GM19023 (cell line): ENCODE data around the gene TMLHE.
A peak's percentile ranks its signal among the peaks of the same experiment; 100 is the strongest.
"Not testable (repeated sequence)": the region's sequence is repeated elsewhere in the genome, so short reads cannot be mapped to it uniquely, and the experiment has no call there.

Experiments
- ATAC-seq: cut with Tn5 transposase; IDR thresholded peaks from one replicate; pipeline ENCODE4 v1.9.1; 2021; ENCODE audit warnings: mild to moderate bottlenecking, moderate library complexity; ENCODE audit not compliant: unreplicated experiment

The TMLHE gene, protein sequence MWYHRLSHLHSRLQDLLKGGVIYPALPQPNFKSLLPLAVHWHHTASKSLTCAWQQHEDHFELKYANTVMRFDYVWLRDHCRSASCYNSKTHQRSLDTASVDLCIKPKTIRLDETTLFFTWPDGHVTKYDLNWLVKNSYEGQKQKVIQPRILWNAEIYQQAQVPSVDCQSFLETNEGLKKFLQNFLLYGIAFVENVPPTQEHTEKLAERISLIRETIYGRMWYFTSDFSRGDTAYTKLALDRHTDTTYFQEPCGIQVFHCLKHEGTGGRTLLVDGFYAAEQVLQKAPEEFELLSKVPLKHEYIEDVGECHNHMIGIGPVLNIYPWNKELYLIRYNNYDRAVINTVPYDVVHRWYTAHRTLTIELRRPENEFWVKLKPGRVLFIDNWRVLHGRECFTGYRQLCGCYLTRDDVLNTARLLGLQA

DNA sequence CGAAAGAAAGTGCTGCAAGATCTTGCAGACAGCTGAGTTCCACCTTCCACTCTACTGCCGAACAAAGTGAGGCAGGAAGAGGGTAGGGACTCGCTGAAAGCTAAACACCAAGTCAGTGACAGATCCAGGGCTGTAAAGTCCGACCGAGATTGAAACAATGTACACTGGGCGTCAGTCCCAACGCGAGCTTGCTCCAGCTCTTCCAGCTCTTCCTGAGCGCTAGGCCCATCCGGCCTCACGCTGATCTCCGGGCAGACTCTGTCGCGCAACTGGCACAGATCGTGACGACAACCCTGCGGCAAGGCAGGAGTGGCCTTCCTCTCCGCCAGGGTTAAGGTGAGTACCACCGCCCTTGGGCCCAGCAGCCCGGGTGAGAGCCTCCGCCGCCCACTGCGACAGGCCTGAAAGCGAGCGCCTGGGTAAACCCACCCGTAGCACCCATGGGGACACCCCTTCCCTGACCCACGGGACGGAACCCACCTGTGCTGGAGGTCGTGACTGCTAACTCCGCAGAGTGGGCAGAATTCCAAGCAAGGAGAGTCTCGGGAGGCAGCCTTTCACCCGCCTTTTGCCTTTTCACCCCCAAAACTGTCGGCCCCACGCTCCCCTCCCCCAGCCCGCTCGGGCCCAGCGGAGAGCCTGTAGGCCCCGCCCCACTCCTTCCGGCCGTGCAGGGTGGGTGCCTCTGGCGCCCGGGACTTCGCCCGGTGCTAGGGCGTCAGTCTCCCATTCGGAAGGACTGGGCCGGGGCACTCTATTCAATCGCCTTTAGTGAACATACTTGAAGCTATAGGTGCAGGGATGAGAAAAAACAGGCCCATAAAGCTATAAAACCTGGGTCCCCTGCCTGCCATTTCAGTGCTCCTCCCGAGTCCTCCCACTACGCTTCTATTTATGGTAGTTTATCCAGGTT, at the start of gene TMLHE, which contains the start of gene SPRY3:
TMLHE (minus strand) TSS at position 641 of the 913 bp plus-strand sequence. CDS start 67,676 bp downstream, outside the sequence.
SPRY3 (plus strand) TSS at position 275 of the 913 bp plus-strand sequence.
- peak; percentile 95 for ATAC-seq

DNA sequence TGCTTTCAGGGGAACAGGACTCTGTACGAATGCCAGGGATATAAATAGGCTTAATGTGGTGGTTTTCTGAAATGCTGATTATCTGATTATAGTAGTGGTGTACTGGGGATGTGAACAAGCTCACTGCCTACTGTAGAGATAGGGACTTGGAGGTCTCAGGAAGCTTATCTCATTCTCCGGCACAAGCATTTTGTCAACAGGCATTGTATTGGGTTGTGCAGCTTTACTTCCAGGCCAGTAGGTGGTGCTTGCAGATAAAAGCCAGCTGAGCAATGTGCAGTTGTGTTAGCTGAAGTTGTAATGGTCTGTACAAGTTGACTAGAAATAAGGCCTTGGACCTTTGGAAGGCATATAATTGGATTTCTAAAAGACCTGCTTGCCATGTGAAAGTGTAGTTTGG, 49.5 kb upstream of the TMLHE start:
- no peak for ATAC-seq

DNA sequence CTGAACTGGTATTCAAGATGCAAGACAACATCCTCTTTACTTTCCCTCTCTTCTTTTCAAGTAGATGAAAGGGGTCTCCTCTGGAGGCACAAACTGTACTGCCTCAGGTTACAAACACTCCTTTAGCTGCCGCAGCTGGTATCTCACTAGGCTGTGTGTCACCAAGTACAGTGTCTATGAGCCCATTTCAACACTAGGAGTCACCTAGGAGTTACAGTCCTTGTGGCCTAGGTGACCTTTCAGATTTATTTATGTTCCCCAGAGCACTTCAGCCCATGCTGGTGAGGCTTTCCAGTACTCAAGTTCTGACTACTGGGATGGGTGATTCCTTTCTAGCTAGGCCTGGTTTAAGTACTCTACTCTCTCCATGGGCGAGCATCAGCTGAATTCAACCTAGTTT, 32.4 kb upstream of the TMLHE start:
- no peak for ATAC-seq

DNA sequence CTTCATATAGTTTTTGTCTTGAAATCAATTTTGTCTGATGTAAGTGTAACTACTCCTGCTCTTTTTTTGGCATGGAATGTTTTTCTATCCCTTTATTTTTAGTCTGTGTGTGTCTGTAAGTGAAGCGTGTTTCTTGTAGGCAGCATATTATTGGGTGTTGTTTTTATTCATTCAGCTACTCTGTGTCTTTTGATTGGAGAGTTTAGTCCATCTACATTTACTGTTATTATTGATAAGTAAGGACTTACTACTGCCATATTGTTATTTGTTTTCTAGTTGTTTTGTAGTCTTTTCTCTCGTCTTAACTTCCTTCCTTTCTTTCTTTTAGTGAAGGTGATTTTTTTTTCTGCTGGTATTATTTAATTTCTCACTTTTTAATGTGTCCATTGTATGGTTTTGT, 30.5 kb upstream of the TMLHE start:
- no peak for ATAC-seq

DNA sequence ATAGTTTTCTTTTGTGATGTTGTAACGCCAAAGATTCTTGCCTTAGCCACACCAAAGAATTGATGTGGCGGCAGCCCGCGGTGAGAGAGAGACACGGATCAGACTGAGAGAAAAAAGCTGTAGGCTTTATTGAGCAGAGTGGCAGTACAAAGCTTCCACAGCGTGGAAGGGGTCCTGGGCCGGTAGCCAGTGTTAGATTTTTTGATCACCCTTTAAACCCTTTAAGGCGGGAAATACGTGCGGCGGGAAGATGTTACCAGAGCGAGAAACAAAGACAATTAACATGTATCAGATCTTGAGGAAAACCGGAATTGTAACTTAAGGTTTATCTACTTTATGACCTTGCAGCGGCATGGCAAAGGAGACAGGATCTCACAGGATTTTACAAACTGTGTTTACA, 28.6 kb upstream of the TMLHE start:
- ATAC-seq: not testable (repeated sequence)

DNA sequence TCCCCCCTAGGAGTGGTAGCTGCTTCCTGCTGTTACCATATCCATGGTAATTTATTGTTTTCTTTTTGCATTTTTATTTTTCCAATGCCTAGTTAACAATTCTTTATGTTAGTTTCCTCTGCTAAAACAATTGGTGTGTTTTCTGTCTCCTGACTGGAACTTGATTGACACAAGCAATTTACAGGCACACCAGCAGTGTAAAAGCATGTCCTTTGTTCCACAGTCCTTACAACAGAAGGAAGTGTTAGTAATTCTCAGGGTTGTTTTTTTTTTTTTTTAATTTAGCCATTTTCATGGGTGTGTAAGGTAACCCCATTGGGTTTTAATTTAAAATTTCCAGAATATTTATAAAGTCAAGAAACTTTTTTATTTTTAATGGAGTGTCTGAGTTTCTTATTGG, 25.0 kb upstream of the TMLHE start:
- ATAC-seq: no peak

DNA sequence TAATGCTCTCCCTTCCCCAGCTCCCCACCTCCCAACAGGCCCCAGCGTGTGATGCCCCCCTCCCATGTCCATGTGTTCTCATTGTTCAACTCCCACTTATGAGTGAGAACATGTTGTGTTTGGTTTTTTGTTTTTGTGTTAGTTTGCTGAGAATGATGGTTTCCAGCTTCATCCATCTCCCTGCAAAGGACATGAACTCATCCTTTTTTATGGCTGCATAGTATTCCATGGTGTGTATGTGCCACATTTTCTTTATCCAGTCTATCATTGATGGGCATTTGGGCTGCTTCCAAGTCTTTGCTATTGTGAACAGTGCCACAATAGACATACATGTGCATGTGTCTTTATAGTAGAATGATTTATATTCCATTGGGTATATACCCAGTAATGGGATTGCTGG, 22.3 kb upstream of the TMLHE start:
- ATAC-seq: not testable (repeated sequence)

DNA sequence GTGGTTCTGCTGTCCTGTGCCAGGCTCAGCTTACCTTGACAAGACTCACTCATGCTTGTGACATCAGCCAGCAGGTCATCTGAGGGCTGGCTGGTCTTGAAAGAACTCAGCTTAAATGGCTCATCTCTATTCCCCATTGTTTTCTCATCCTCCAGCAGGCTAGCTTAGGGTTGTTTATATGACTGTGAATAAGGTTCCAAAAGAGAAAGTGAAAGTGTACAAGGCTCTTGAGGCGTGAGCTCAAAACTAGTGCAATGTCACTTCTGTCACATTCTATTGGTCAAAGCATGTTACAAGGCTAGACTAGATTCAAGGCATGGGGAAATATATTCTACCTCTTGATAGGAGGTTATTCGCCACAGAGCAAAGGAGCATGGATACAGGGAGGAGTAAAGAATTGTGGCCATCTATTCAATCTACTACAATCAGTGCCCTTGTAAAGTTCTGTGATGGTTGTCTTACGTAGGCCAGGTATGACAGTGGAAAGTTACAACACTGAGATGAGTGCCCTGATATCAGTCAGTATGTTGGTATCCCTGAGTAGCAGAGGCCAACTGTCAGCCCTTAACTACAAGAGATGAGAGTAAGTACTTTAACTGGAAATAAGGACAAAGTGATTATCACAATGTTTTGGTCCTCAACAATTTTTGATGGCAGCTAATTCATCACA, 19.8 kb upstream of the TMLHE start:
- no peak for ATAC-seq

DNA sequence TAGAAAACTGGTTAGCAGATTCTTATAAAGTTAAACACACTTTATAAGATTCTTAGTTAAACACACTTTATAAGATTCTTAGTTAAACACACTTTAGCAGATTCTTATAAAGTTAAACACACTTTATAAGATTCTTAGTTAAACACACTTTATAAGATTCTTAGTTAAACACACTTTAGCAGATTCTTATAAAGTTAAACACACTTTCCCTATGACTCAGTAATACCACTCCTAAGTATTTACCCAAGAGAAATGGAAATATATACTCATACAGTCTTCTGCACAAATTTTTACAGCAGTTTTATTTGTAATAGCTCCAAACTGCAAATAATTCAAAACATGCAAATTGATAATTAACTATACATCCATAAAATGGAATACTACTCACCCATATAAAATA, 7.4 kb upstream of the TMLHE start:
- ATAC-seq: not testable (repeated sequence)

DNA sequence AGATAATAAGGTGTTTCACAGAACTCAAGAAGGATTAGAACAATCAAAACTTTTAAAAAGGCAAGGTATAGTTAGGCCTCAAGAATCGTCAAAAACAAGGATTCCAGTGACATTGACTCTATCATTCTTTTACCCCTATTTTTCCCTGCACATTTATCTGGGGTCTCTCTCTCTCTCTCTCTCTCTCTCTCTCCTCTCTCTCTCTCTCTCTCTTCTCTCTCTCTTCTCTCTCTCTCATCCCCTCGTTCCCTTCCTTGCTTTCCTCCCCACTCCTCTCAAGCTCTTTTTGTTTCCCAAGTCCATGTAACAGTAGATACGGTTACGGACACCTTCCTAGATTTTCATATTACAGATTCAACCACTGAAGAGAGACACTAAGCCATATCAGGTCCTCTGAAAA, 3.2 kb upstream of the TMLHE start:
- ATAC-seq: no peak

DNA sequence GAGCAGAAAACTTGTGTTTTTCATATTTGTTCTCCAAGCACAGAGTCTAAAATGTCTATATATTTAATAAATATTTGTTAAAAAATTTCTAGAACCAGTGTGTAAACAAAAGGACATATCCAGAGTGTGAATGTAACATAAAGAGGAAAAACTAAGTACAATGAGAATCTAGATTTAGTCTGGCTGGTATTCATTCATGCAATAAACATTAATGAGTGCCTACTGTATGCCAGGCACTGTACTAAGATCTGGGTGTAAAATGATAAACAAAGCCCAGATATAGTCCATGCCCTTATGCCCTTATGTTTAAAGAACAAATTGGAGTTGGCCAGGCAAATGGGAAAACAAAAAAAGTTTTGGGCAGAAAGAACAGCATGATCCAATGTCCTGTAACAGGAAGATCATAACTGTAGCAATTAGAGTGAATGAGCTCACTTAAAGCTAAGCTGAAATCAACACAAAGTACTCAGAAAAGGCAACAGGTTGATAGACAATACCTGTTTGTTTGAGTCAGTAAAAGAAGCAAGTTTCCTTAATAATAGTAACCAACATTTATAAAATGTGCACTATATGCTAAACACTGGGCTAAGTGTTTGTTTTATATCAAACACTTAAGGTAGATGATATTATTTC, 1.3 kb upstream of the TMLHE start:
- ATAC-seq: no peak

DNA sequence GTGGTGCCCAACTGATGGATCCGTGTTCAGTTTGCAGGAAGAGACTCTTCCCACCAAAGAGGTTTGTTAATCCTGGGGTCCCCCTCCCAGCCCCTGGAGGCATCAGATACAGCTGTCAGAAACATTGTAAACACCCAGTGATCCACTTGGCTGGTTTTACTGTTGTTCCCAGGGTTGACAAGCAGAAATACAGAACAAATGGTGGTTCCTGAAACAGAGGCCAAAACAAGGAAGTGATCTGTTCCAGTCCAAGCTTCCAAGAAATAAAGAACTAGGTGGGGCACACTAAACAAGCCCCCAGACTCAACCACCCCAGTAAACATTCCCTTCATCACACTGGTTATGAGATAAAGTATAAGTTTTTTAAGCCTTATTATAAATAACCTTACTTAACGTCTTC, 1.4 kb downstream of the TMLHE start:
- no peak for ATAC-seq

DNA sequence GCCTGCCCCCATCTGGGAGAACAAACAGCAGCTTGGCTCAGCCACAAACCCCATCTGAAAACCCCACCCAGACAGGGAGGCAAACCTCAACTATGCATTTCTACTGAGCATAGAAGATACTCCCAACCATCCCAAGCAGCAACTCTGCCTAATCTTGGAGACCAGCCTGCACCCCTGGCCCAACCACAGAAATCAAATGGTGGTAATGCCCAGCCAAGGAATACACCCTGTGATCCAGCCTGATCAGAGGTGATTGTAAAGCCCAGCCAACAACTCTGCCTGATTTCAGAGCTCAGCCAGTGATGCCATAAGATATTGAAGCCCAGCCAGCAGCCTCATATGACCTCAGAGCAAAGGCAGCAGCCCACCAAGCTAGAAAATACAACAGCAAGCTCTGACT, 19.8 kb downstream of the TMLHE start:
- ATAC-seq: no peak

DNA sequence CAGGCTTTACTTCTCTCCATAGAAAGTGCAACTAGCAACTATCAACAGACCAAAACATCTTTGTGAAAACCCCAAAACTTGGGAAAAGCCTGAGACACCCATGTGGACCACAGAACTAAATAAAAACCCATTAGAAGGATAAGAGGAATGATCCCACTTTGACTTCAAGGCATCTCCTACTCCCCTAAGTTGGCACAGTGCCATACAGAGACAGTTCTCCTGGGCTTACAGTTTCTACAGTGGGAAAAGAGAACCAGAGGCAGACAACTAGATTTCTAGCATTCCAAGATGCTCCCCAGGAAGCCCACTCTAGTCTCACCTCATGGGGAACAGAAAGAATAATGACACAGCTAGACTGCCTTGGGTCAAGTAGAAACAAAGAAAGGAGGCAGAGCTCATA, 20.4 kb downstream of the TMLHE start:
- no peak for ATAC-seq

DNA sequence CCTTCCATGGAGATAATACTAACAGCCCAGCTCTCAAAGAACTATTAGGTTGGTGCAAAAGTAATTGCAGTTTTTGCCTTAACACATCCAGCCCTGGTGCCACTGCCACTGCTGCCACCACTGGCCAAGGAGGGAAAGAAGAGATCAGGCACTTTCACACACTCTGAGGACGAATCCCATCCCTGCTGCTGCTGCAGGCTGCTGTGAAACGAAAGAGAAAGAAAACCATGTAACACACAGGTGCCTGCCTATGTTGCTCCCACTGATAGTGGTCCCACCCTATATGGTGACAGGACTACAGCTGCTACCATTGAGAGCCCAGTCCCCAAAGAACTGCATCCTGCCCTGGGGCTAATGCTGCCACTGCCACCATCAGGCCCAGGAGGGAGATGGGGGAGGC, 35.1 kb downstream of the TMLHE start:
- no peak for ATAC-seq

DNA sequence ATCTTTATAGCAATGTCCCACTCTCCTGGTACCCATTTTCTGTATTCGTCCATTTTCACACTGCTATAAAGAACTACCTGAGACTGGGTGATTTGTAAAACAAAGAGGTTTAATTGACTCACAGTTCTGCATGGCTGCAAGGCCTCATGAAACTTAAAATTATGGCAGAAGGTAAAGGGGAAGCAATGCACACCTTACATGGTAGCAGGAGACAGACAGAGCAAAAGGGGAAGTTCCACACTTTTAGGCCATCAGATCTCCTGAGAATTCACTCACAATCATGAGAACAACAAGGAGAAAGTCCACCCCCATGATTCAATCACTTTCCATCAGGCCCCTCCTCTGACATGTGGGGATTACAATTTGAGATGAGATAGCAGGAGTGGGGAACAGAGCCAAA, 49.7 kb downstream of the TMLHE start:
- no peak for ATAC-seq

DNA sequence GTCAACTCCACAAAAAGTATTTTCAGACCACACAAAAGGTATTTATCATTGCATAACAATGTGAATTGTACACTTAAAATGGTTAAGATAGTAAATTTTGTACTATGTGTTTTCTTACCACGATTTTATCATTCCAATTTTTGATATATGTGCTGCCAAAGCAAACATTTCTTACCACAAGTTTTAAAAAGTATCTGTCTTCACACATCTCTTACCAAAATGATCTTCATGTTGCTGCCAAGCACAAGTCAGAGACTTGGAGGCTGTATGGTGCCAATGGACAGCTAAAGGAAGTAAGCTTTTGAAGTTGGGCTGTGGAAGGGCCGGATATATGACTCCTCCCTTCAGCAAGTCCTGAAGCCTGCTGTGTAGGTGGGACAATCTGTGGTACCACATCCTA, 67.9 kb downstream of the TMLHE start:
- no peak for ATAC-seq

DNA sequence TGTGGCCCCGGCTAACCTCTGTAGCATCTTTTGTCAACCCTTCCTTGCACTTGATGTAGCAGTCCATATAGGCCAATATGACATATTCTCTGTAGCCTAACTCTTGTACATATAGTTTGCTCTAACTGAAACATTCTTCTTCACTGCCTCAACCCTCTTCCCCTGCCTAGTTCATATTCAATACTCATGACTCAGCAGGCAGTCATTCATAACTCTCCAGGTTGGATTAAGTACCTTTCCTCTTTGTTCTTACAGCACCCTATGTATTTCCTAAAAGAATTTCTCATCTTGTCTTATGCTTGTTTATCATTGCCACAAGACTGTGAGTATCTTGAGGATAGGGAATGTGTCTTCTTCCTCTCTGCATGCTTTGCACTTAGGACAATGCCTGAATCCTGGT, 76.9 kb downstream of the TMLHE start:
- ATAC-seq: no peak

DNA sequence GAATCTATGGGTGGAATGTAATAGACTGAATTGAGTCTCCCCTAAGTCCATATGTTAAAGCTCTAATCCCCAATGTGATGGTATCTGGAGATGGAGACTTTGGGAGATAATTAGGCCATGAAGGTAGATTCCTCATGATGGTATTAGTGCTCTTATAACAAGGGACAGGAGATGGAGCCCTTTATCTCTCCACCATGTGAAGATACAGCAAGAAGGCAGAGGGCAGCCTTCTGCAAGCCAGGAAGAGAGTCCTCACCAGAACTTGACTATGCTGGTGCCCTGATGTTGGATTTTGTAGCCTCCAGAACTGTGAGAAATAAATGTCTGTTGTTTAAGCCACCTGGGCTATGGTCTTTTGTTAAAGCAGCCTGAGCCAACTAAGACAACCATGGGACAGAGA, 78.0 kb downstream of the TMLHE start:
- ATAC-seq: no peak

DNA sequence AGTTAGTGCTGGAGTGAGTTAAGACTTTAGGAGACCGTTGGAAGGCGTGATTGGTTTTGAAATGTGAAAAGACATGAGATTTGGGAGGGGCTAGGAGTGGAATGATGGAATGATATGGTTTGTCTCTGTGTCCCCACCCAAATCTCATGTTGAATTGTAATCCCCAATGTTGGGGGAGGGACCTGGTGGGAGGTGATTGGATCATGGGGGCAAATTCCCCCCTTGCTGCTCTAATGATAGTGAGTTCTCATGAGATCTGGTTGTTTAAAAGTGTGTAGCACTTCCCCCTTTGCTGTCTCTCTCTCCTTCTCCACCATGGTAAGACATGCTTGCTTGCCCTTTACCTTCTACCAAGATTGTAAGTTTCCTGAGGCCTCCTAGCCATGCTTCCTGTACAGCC, 85.7 kb downstream of the TMLHE start:
- ATAC-seq: not testable (repeated sequence)

DNA sequence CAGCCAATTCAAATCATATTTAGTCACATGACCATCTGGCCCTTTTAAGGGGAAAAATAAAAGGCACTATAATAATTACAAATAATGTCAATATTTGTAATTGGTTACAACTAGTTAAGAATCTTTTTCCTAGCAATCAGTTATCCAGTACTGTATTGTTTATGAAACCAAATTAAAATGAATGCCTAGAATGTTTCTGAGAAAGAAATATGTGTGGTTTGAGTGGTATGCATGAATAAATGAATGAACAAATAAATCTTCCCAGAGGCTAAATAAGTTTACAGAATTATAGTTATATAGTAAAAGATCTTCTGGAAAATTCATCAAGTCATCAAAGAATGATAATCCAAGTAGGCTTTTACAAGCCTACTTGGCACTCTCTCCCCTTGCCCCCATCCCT, 98.5 kb downstream of the TMLHE start:
- ATAC-seq: no peak
